ENCODE data around the gene TIGD1. TPM values are rescaled to one million over a fixed set of nuclear protein-coding genes. Genes with fewer than 3 reads are reported as not detected.
A peak's percentile ranks its signal among the peaks of the same experiment; 100 is the strongest.

Gene TIGD1
- polyA plus RNA-seq (ENCODE audit: insufficient read length): 14.2 TPM
- long read RNA-seq, donor 1, transcript TIGD1-201 (1 exons, 2,623 nt): major isoform, 8 of 8 reads
- long read RNA-seq, donor 1, partial matches to known transcripts: 0 of 8 reads
- long read RNA-seq, donor 1, other reads (novel, unspliced or antisense): 0 of 8 reads
- long read RNA-seq, donor 2, partial matches to known transcripts: 0 of 4 reads
- long read RNA-seq, donor 2, other reads (novel, unspliced or antisense): 0 of 4 reads
- long read RNA-seq, donor 3, partial matches to known transcripts: 0 of 2 reads
- long read RNA-seq, donor 3, other reads (novel, unspliced or antisense): 0 of 2 reads
- long read RNA-seq, donor 4, partial matches to known transcripts: 0 of 4 reads
- long read RNA-seq, donor 4, other reads (novel, unspliced or antisense): 0 of 4 reads
- long read RNA-seq, donor 5, transcript TIGD1-201 (1 exons, 2,623 nt): major isoform, 8 of 8 reads
- long read RNA-seq, donor 5, partial matches to known transcripts: 0 of 8 reads
- long read RNA-seq, donor 5, other reads (novel, unspliced or antisense): 0 of 8 reads
- long read RNA-seq, donor 6, transcript TIGD1-201 (1 exons, 2,623 nt): major isoform, 5 of 147 reads
- long read RNA-seq, donor 6, partial matches to known transcripts: 99 of 147 reads
- long read RNA-seq, donor 6, other reads (novel, unspliced or antisense): 43 of 147 reads
- long read RNA-seq, donor 7, transcript TIGD1-201 (1 exons, 2,623 nt): major isoform, 8 of 8 reads
- long read RNA-seq, donor 7, partial matches to known transcripts: 0 of 8 reads
- long read RNA-seq, donor 7, other reads (novel, unspliced or antisense): 0 of 8 reads
- long read RNA-seq, donor 8, partial matches to known transcripts: 0 of 2 reads
- long read RNA-seq, donor 8, other reads (novel, unspliced or antisense): 0 of 2 reads

DNA sequence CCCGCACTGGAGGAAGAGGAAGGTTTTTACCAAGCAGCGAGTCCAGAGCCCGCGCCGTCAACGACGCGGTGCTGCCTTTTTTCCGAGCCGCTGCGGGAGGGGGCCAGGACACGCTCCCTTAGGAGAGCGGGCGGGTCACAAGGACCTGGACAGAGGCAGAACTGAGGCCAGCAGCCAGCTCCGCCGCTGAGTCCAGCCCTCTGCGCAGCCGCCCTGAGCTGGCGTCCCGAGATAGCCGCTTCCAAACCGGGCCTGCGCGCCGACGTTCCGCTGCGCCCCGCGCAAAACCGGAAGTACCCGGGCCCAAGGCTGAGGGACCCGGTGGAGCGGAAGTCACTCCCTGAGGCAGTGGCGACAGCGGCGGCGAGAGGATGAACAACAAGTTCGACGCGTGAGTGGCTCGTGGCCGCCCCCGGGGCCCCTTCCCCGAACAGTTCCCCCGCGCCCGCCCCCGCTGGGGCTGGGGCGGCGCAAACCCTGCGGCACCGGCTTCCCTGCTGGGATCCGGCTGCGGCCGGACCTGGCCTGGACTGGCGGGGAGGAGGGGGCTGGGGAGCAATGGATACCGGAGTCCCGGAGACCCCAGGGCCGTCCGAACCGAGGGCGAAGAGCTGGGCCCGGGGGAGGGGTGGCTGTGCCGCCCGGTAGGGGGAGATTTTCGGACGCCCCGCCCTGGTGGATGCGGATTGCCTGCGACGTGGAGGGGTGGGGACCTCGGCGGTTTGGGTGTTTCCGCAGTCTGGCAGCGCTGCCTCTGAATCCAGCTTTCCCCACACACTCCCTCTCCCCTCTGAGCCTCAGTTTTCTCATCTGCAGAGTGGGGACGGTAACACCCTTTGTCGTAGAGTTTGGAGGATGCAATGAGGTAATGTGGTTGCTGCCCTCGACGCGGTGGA is at the start of gene TIGD1, which contains the start of gene EIF4E2:
TIGD1 (minus strand) TSS at position 204 of the 896 bp plus-strand sequence. CDS start 675 bp downstream, outside the sequence.
EIF4E2 (plus strand) TSS at position 336 of the 896 bp plus-strand sequence; CDS start at position 372, 36 bp downstream.
- peak; percentile 94 for DNase-seq

DNA sequence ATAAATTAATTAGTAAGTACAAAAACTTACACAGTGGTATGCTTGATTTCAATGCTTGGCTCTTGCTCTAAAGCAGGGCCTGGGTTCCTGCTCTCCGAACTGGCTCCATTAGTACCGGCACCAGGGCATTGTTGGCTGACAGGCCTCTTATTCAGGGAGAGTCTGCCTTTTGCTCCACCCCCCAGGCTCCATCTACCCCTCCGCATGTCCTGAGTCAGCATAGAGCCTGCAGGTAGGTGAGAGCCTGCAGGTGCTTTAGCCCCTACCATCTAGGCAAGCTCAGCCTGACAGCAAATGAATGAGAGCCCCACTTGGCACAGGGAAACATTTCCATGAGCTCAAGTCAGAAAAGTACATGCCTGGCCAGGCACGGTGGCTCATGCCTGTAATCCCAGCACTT is 47.9 kb upstream of the TIGD1 start:
- no peak for DNase-seq

DNA sequence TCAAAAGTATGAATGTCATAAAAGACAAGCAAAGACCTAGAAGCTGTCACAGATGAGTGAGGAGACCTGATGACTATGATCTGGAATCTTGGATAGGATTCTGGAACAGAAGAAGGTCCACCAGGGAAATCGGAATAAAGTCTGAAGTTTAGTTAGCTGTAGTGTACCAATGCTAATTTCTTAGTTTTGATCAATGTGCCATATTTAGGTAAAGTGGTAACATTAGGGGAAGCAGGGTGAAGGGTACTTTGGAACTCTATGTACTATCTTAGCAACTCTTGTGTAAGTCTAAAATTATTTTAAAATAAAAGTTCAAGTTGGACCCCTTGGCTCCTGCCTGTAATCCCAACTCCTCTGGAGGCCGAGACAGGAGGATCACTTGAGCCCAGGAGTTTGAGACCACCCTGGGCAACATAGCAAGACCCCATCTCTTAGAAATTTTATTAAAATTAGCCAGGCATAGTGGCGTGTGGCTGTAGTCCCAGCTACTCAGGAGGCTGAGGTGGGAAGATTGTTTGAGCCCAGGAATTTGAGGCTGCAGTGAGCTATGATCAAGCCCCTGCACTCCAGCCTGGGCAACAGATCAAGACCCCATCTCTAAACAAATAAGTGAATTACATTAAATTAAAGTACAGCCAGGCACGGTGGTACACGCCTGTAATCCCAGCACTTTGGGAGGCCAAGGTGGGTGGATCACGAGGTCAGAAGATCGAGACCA is 47.2 kb upstream of the TIGD1 start:
- DNase-seq: no peak

DNA sequence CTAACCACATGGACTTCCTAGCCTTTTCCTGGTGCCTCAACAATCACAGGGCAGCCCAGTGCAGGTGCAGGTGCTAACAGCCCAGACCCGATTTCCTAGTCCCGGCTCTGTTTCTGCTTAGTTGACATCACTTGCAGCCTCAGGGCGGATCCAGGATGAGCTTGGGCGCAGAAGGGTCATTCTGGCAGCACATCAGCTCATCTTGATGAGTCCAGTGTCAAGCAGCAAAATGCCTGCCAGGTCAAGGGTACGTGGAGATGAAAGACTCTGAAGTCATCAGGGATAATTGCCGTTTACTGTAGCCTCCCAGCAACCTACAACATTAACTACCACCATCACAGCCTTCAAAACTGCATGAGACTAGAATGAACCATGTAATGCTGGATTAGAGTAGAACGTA is 43.6 kb upstream of the TIGD1 start:
- DNase-seq: no peak

DNA sequence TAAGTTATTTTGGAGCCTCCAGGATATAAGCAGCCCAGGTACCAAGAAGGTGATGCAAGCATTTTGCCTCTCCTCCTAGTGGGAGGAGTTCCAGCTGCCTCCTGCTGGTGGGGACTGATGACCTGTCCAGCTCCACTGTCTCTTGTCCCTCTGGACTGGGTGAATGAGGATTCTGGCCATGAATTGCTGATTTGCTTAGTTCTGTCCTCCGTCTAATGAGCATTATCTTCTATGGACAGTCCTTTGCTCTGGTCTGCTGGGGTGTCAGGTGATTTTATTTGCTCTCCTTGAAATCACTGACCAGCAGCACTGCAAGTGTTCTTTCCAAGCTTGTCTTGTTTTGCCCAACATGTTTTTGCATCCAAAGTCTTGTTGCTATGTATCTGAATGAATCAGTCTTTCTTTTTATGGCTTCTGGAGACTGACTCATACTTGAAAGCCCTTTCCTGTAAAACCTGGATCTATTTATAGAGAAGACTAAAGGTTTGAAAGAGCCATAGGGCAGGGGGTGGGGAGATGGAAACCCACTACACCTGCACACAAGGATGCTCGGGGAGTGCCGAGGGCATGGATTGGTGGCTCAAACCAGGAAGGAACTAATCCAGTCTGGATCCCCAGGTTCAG is 42.5 kb upstream of the TIGD1 start:
- DNase-seq: no peak

DNA sequence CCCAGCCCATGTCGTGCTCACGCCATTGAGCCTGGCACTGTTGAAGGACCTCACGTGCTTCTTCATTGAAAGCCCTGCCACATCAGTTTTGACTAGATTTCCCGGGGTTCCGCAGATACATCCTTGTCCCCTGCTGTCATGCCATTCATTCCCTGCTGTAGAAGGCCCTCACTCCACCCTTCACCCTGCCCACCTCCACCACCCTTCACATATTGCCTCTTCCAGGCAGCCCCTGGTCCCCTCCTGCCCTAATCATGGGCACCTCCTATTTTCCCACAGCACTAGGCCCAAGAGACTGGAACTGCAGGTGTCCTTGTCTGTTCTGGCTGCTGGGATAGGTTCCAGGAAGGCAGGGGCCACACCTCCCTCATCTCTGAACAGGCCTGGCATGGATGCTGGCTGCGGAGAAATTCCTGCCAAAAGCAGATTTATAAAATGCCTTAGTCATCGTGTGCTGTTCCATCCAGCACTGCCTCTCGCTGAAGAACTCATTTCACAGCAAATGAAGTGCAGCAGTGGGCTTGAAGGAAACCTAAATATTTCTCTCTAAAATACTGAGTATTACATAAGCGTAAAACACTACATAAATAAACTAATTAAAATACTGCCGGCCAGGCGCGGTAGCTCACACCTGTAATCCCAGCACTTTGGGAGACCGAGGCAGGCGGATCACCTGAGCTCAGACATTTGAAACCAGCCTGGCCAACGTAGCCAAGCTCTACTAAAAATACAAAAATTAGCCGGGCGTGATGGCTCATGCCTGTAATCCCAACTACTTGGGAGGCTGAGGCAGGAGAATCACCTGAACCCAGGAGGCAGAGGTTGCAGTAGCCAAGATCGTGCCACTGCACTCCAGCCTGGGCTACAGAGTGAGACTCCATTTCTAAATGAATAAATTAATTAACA is 38.6 kb upstream of the TIGD1 start:
- no peak for DNase-seq

DNA sequence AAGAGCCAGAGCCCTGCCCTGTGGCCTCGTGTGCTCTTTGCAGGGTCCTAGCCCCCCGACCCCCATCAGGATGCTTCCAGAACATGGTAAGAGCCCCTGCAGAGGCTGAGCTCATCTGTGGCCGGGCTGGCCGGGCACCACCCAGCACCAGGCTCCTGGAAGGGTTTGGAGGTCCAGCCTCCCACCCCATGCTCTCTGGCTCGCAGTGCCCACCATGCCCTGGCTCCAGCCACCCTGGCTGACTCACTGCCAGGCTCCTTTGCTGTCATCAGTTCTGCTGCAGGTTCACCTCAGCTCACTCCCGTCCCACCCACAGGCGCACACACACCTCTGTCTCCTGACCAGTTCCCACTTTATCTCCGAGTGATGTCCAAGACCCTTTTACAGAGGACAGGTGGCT is 37.7 kb upstream of the TIGD1 start:
- no peak for DNase-seq

DNA sequence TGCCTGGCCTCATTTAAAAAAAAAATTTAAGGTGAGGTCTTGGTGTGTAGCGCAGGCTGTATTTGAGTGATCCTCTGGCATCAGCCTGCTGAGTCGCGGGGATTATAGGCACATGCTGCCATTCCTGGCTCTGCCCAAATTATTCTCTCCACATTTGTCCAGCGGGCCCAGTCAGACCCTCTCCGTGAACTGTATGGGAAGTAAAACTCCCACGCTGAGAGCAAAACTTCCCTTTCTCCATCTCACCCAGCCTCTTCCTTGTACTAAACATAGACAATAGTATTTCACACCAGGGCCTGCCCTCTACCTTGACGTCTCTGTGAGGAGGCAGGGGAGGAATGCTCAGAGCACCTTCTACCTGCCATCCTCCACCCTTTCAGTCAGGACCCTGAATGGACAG is 37.2 kb upstream of the TIGD1 start:
- DNase-seq: no peak

DNA sequence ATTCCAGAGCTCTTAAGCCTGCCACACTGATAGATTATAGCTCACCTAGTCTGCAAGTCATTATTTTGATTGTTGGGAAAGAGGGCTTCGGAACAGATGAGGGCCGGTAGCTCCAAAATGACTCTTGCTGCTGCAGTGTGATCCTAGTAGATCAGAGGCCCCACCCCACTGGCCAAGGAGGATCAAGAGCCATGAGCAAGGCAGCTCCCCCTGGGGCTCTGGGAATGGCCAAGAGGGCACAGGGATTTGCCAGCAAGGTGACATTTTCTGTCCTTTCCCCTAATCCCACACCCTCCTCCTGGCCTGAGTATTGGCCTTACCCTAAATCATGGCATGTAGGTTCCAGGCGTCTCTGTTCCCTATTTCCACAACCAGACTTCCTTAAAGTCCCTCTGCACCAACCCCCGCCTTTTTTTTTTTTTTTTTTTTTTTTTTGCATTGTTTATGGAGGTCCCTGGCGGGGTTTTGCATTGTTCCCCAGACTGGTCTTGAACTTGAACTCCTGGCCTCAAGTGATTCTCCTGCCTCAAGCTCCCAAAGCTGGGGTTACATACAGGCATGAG is 36.7 kb upstream of the TIGD1 start:
- no peak for DNase-seq

DNA sequence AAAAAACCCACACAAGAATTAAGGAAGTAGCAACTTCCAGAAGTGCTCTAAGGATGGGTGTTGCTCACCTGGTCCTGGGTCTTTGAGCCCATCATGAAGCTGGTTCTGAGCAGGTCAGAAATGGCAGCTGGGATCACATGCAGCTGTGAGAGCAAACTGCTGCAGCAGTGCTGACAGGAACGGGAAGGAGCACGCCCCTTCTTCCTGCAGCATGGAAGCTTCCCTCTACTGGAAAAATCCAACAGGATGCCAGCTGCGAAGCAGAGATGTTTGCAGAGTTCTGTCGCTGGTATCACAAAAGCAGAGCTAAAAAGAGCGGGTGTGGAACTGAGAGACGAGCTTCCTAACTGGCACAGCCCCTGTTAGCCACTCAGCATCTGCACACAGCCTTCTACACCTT is 33.9 kb upstream of the TIGD1 start:
- DNase-seq: no peak

DNA sequence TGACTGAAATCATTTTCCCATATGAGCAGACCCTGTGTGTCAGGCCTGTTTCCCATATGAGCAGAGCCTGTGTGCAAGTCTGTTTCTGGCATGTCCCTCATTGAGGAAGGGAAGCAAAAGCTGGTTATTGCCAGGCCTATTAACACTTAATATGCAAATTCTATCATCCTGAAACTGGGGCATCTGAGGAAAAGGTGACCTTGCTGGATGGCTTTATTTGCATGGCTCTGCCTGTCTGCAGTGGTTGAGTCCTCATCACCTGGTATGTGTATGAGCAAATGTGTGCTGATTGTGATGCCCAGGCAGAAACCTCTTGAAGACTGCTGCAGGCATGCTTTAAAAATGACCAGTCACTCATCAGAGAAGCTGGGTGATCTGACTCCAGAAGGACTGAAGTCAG is 31.4 kb upstream of the TIGD1 start:
- no peak for DNase-seq

DNA sequence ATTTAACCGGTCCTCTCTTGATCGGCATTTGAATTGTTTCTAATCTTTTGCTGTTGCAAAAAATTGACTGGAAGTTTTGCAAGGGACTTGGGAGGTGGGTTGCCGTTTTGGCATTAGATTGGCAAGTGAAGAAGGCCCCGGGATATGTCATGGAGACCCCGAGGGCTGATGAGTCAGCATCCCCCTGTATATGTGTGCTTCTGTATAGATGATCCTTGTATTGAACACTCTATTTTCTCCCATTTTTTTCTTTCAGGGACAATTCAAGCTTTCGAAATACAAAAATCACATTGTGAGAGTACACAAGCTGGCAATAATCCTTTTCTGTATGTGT is 30.3 kb upstream of the TIGD1 start:
- no peak for DNase-seq

DNA sequence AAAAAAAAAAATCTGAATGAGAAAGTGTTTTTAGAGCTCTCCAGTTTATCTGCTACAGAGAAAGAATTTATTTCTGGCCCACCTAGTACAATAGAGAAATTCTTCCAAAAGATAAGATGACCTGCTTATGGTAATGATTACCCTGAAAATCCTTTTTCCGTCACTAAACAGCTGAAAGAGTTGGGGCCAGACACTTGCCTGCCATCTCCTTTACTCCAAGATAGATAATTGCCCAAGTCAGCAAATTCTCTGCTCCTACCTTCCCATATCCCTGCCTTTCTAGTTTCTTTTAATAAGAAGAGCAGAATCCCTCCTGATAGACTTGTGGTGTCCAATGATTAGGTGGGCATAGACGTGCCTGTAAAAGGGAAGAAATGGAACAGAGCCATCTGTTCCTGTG is 28.3 kb upstream of the TIGD1 start:
- no peak for DNase-seq

DNA sequence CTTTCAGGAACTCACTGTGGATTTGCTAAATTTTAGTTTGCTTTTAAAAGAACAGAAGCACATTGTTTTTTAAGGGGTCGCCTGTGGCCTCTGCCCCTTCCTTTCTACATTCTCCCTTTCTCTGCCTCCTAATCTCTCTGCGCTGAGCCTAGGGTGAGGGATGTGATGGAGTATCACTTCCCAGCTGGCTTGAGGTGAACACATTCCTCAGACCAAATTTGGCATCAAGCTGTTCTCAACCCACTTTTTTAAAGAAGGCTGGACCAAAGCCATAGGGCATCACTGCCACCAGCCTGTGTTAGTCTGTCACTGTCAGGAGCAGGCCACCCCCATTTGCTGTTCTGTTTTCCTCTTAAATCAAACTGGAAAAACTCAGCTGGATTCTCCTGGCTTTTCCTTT is 27.5 kb upstream of the TIGD1 start:
- DNase-seq: no peak

DNA sequence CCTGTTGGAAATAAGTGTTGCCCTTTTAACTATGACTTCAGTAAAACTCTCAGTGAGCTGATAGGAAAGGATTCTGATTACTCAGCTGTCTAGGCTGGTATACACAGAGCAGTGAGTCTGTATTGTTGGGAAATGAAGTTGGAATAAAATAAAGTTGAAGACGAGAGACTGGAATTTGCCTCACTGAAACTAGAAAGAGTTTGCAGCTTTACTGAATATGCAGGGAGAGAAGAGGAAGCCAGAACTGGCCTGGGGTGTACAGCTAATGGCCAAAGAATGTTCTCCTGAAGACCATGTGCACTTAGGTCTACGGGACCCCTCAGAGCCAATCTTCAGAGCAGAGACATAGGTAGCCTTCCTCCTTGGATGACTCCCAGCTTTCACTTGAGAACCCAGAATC is 26.6 kb upstream of the TIGD1 start:
- DNase-seq: no peak

DNA sequence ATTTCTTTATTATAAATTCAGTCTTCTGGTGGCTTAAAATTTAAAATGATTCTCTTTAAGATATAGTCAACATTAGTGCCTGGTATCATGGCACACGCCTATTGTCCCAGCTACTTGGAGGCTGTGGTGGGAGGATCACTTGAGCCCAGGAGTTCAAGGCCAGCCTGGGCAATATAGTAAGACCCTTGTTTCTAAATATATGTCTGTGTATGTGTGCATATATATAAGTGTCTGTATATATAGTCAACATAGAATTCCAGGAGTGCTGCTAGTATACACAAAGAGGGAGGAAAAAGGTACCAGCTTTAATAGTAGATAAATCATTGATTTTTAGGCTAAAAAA is 25.0 kb upstream of the TIGD1 start:
- no peak for DNase-seq

DNA sequence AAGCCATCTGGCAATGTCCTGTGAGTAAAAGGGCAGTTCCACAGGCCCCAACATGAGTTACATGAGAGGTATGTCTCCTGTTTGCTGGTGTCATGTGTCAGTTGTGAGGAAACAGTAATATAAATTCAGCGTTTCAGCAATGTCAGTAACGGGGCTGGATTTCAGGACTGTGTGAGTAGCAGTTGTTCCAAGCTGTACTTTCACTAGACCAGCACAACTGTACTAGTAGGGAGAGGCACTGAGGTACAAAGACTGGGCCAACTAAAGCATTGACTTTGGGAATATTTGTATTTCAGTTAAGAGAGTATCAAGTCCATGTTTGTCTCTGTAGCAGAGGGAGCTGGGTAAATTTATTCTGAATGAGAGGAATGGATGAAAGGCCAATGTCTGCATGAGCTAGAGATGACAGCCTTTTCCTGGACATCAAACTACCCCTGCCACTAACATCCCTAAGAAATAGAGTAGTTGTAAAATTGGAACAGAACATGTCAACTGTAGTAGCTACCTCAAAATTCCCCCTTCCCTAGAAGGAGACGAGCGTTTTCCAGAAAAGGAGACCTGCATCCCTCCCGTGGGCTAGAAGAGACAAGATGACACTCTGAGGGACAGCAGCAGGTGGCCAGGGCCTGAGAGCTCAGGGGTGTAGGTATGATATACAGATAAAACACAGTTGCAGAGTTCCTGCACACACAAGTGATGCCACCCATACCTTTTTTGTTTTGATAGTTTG is 24.5 kb upstream of the TIGD1 start:
- no peak for DNase-seq

DNA sequence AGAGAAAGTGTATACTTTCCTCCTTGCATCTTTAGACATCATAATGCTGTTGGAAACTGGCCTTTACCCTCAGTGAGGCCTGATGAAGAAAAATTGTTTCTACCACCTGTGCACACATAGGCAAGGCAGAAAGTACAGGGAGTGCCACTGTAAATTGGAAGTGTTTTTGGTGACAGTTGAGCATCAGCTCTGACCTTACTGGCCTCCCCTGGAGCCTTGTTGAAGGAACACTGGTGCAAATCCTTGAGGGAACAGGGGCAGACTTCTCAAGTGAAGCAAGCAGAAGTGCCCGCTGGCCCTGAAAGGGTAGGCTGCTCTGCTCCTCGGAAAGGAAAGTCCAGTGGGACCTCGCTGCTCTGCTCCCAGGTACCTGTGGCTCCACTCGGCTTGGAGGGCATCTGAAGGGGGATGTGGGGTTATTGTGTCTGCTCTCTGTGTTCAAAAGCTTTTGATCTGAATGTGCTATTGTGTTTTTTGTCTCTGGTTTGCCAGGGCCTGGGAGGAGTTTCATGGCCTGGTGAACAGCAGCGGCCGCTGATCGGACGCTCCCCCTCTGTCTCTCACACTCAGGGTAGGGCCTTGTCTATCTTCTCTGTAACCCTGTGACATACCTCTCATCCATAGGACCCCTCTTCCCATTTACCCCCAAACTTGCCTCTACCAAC is 23.5 kb upstream of the TIGD1 start:
- DNase-seq: no peak
